Neutrophil (primary cell): Measurements from ENCODE around the gene LY86.

Experiments
- H3K27ac ChIP-seq: fragments of 200-600 bp; sonication (generic); 2 replicates; pipeline ENCODE4 v1.5.1; 2016; ENCODE audit warnings: mild to moderate bottlenecking, moderate library complexity
- H3K27me3 ChIP-seq: fragments of 200-600 bp; sonication (generic); 2 replicates; pipeline ENCODE4 v1.6.0; 2016; ENCODE audit warnings: mild to moderate bottlenecking
- H3K36me3 ChIP-seq: fragments of 200-600 bp; sonication (generic); 2 replicates; pipeline ENCODE4 v1.5.1; 2017
- H3K4me1 ChIP-seq, 2 experiments: fragments of 200-600 bp in 1 of 2; sonication (generic) in 1 of 2; 1 replicate in 1 of 2; 2 replicates in 1 of 2; pipeline versions ENCODE4 v1.5.1 to v1.6.1; 2013 to 2016; ENCODE audit warnings: low read depth in 1 of 2, low read length in 1 of 2, mild to moderate bottlenecking in 1 of 2, moderate library complexity in 1 of 2; ENCODE audit not compliant: control insufficient read depth in 1 of 2, insufficient read depth in 1 of 2
- H3K4me3 ChIP-seq, 2 experiments: fragments of 200-600 bp in 1 of 2; sonication (generic) in 1 of 2; 1 replicate in 1 of 2; 2 replicates in 1 of 2; pipeline ENCODE4 v1.5.1; 2013 to 2016; ENCODE audit warnings: low read depth in 1 of 2, low read length in 1 of 2, mild to moderate bottlenecking in 1 of 2, moderate library complexity in 1 of 2
- H3K9me3 ChIP-seq: fragments of 200-600 bp; sonication (generic); 2 replicates; pipeline ENCODE4 v1.5.1; 2016
- TF ChIP-seq, protein P1 (sequence below): fragments of 200-600 bp; sonication (generic); IDR thresholded peaks from 2 replicates; pipeline ENCODE4 v1.5.1; 2016; ENCODE audit warnings: antibody characterized with exemption

Gene LY86

DNA sequence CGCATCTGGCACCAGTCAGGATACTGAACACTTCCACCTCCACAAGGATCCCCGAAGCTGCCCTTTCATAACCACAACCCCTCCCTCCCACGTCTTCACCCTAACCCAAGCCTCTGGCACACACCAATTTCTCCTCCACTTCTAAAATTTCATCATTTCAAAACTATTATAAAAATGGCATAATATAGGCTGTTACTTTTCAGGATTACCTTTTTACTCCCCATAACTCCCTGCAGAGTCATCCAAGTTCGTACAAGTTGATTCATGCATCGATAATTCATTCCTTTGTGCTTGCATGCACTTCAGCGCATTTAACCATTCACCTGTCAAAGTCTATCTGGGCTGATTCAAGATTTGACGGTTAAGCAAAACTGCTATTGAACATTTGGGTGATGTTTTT is 30.6 kb upstream of the LY86 start:
- Histone ChIP-seq H3K36me3 (no peaks in the 10 kb centered on the region), H3K4me1 (peaks cover 6 to 8% of the 10 kb centered on the region in 2 experiments), H3K4me3 (no peak overlapping the region), H3K27ac (no peak overlapping the region), H3K27me3 (no peaks in the 10 kb centered on the region), H3K9me3 (no peaks in the 10 kb centered on the region)
- TF ChIP-seq, protein P1, sequence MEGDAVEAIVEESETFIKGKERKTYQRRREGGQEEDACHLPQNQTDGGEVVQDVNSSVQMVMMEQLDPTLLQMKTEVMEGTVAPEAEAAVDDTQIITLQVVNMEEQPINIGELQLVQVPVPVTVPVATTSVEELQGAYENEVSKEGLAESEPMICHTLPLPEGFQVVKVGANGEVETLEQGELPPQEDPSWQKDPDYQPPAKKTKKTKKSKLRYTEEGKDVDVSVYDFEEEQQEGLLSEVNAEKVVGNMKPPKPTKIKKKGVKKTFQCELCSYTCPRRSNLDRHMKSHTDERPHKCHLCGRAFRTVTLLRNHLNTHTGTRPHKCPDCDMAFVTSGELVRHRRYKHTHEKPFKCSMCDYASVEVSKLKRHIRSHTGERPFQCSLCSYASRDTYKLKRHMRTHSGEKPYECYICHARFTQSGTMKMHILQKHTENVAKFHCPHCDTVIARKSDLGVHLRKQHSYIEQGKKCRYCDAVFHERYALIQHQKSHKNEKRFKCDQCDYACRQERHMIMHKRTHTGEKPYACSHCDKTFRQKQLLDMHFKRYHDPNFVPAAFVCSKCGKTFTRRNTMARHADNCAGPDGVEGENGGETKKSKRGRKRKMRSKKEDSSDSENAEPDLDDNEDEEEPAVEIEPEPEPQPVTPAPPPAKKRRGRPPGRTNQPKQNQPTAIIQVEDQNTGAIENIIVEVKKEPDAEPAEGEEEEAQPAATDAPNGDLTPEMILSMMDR = no peak

DNA sequence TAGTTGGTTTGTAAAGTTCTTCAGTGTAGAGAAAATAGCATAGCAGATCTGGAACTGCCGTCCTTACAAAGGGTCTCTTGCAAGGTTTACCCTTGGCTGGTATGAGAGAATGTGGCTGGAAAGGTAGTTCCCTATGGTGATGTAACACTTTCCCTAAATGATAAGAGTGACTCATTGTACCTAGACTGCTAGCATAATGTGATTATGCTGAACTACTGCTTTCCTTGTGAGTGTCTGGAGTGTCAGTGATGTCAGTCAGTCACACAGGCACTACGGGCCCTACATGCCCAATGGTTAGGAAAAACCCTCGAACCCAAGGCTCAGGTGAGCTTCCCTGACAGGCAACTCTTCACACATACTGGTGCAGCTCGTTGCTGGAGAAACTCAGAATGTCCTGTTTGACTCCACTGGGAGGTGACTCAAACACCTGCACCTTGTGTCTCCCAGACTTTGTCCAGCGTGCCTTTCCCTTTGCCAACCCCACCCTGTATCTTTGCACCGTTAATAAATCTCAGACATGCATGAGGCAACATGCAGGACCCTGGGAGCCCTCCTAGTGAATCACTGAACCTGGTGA is 28.4 kb upstream of the LY86 start:
- Histone ChIP-seq H3K27ac (no peak overlapping the region), H3K9me3 (no peaks in the 10 kb centered on the region), H3K27me3 (no peaks in the 10 kb centered on the region), H3K36me3 (no peaks in the 10 kb centered on the region), H3K4me1 (peaks cover 6 to 8% of the 10 kb centered on the region in 2 experiments), H3K4me3 (no peak overlapping the region)
- TF ChIP-seq, protein P1 = no peak

DNA sequence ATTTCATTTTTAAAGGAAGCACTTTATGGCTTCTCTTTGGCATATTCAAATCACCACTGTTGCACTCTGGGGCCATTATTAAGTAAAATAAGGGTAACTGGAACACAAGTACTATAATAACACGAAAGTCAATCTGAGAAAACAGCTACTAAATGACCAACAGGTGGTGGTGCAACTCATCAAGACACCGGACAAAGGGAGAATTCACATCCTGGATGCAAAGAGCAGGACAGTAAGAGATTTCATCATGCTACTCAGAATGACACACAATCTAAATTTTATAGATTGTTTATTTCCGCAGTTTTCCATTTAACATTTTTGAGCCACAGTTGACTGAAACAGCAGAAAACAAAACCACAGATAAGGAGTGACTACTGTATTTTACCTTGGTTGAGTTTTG is 27.6 kb upstream of the LY86 start:
- no peak overlapping the region for H3K4me3 ChIP-seq
- H3K4me1 ChIP-seq = peaks cover 6 to 8% of the 10 kb centered on the region in 2 experiments
- TF ChIP-seq, protein P1 = no peak

DNA sequence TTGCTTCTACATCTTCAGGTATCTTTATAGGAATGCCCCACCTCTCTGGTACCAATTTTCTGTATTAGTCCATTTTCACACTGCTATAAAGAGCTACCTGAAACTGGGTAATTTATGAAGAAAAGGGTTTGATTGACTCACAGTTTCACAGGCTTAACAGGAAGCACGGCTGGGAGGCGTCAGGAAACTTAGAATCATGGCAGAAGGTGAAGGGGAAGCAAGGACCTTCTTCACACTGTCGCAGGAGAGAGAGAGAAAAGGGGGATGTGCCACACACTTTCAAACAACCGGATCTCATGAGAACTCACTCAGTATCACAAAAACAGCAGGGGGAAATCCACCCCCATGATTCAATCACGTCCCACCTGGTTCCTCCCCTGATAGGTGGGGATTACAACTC is 24.4 kb upstream of the LY86 start:
- no peaks in the 10 kb centered on the region for H3K4me1 ChIP-seq
- TF ChIP-seq, protein P1 = no peak
- no peak overlapping the region for H3K4me3 ChIP-seq
- no peaks in the 10 kb centered on the region for H3K9me3 ChIP-seq
- H3K36me3 ChIP-seq = no peaks in the 10 kb centered on the region
- H3K27me3 ChIP-seq = no peaks in the 10 kb centered on the region
- H3K27ac ChIP-seq = no peak overlapping the region

More for the DNA sequence above, 27.6 kb upstream of the LY86 start:
- no peaks in the 10 kb centered on the region for H3K36me3 ChIP-seq
- no peak overlapping the region for H3K27ac ChIP-seq
- H3K9me3 ChIP-seq = no peaks in the 10 kb centered on the region
- H3K27me3 ChIP-seq = no peaks in the 10 kb centered on the region

DNA sequence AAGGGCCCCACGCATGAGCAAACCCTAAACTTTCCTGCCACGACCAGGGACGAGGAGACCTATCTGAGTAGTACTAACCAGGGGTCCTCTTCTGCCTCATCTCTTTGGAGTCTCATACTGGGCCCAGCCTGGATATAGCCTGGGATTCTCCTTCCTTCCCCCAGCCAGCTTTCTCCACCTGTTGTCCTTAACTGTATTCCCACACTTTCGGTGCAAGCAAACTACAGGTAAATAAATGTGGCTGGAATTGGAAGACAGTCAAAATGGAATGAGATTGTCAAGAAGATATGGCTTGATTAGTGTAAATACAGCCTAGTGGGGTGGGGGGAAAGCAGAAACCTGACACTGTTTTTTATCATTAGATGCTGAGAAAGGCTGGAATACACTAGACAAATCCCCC is 23.5 kb upstream of the LY86 start:
- Histone ChIP-seq H3K4me3 (no peak overlapping the region), H3K9me3 (no peaks in the 10 kb centered on the region), H3K27ac (no peak overlapping the region), H3K36me3 (no peaks in the 10 kb centered on the region), H3K27me3 (no peaks in the 10 kb centered on the region), H3K4me1 (no peaks in the 10 kb centered on the region)
- TF ChIP-seq, protein P1 = no peak
